ENCODE data around the gene TSPYL2.

Gene TSPYL2

GRCh38 chrX:53081925-53082772, at the start of gene TSPYL2:
TSS of gene TSPYL2 (plus strand) at chrX:53082367. CDS start at chrX:53082499, 132 bp downstream.
- peak; percentile 94 for DNase-seq

GRCh38 chrX:53036149-53036548, 46.0 kb upstream of the TSPYL2 start:
- no peak for DNase-seq

- DNase-seq: no peak
Measured at GRCh38 chrX:53039236-53039635, 42.9 kb upstream of the TSPYL2 start.

- no peak for DNase-seq
Measured at GRCh38 chrX:53044995-53045394, 37.2 kb upstream of the TSPYL2 start.

GRCh38 chrX:53047228-53047627, 34.9 kb upstream of the TSPYL2 start:
- no peak for DNase-seq

- no peak for DNase-seq
Measured at GRCh38 chrX:53048169-53049126, 33.7 kb upstream of the TSPYL2 start, which contains the start of gene GPR173. TSS of gene GPR173 (plus strand) at chrX:53048789. CDS start at chrX:53076622, 27,833 bp downstream.

GRCh38 chrX:53049127-53049517, 33.0 kb upstream of the TSPYL2 start:
- DNase-seq: no peak

GRCh38 chrX:53050841-53051240, 31.3 kb upstream of the TSPYL2 start:
- DNase-seq: no peak

GRCh38 chrX:53055244-53055849, 26.8 kb upstream of the TSPYL2 start:
- DNase-seq: no peak

GRCh38 chrX:53056292-53056691, 25.9 kb upstream of the TSPYL2 start:
- DNase-seq: no peak

GRCh38 chrX:53065104-53065503, 17.1 kb upstream of the TSPYL2 start:
- no peak for DNase-seq

- no peak for DNase-seq
Measured at GRCh38 chrX:53071064-53071463, 11.1 kb upstream of the TSPYL2 start.

GRCh38 chrX:53071604-53072417, 10.4 kb upstream of the TSPYL2 start:
- peak; percentile 67 for DNase-seq

GRCh38 chrX:53072418-53073114, 9.6 kb upstream of the TSPYL2 start:
- no peak for DNase-seq

- no peak for DNase-seq
Measured at GRCh38 chrX:53073115-53073586, 9.0 kb upstream of the TSPYL2 start.

- no peak for DNase-seq
Measured at GRCh38 chrX:53075011-53075410, 7.2 kb upstream of the TSPYL2 start.

GRCh38 chrX:53076671-53077070, 5.5 kb upstream of the TSPYL2 start:
- no peak for DNase-seq

- DNase-seq: no peak
Measured at GRCh38 chrX:53077207-53078197, 4.7 kb upstream of the TSPYL2 start.

GRCh38 chrX:53078943-53079342, 3.2 kb upstream of the TSPYL2 start:
- no peak for DNase-seq

Measured in stimulated activated CD4-positive, alpha-beta T cell treated with anti-CD3 and anti-CD28 coated beads, Interleukin-15, amount 100 ng/mL, for 24 hours (primary cell).